Mesendoderm (in vitro differentiated cells): ENCODE data around the gene IL1RAPL2.

ENCODE experiments used
- DNase-seq: peaks from one replicate; pipeline ENCODE4 v3.0.0; 2013
- H2AK5ac ChIP-seq: 2 replicates; pipeline ENCODE4 v1.6.1; 2013; ENCODE audit warnings: low read length, inconsistent platforms
- H2BK120ac ChIP-seq: 2 replicates; pipeline ENCODE4 v1.6.1; 2013; ENCODE audit warnings: low read depth, mild to moderate bottlenecking, low read length, moderate library complexity, mixed read lengths
- H2BK15ac ChIP-seq: replicated peaks from 2 replicates; pipeline ENCODE4 v1.6.1; 2013; ENCODE audit warnings: low read depth, mild to moderate bottlenecking, moderate library complexity
- H2BK5ac ChIP-seq: 2 replicates; pipeline ENCODE4 v1.6.1; 2013; ENCODE audit warnings: low read length, inconsistent platforms
- H3K18ac ChIP-seq: 2 replicates; pipeline ENCODE4 v1.6.1; 2013; ENCODE audit warnings: mild to moderate bottlenecking, low read length, mixed read lengths
- H3K23ac ChIP-seq: one replicate; pipeline ENCODE4 v1.6.1; 2013; ENCODE audit warnings: low read length
- H3K27ac ChIP-seq: 2 replicates; pipeline ENCODE4 v1.5.1; 2013; ENCODE audit warnings: low read depth, mild to moderate bottlenecking, inconsistent platforms, low read length, moderate library complexity
- H3K27me3 ChIP-seq: 2 replicates; pipeline ENCODE4 v1.6.1; 2013; ENCODE audit warnings: low read length, control low read depth, mild to moderate bottlenecking, inconsistent platforms; ENCODE audit not compliant: insufficient read depth, poor library complexity
- H3K36me3 ChIP-seq: 2 replicates; pipeline ENCODE4 v1.6.1; 2013; ENCODE audit warnings: low read length, inconsistent platforms; ENCODE audit not compliant: control insufficient read depth, insufficient read depth
- H3K4ac ChIP-seq: one replicate; pipeline ENCODE4 v1.6.1; 2013; ENCODE audit warnings: low read depth, mild to moderate bottlenecking, low read length, moderate library complexity
- H3K4me1 ChIP-seq: 2 replicates; pipeline ENCODE4 v1.6.1; 2013; ENCODE audit warnings: low read depth, low read length, inconsistent platforms; ENCODE audit not compliant: control insufficient read depth
- H3K4me2 ChIP-seq: 2 replicates; pipeline ENCODE4 v1.6.1; 2013; ENCODE audit warnings: low read length
- H3K4me3 ChIP-seq: 2 replicates; pipeline ENCODE4 v1.5.1; 2013; ENCODE audit warnings: mild to moderate bottlenecking, low read length
- H3K56ac ChIP-seq: one replicate; pipeline ENCODE4 v1.6.1; 2013; ENCODE audit warnings: low read length
- H3K79me1 ChIP-seq: 2 replicates; pipeline ENCODE4 v1.6.1; 2013; ENCODE audit warnings: low read length, inconsistent platforms
- H3K79me2 ChIP-seq: 2 replicates; pipeline ENCODE4 v1.6.1; 2013; ENCODE audit warnings: mild to moderate bottlenecking, low read length; ENCODE audit not compliant: control insufficient read depth, insufficient read depth
- H3K9ac ChIP-seq: 2 replicates; pipeline ENCODE4 v1.6.1; 2013; ENCODE audit warnings: low read length, inconsistent platforms
- H4K5ac ChIP-seq: one replicate; pipeline ENCODE4 v1.6.1; 2013; ENCODE audit warnings: low read length
- H4K8ac ChIP-seq: one replicate; pipeline ENCODE4 v1.6.1; 2013; ENCODE audit warnings: low read depth, mild to moderate bottlenecking, control low read depth, low read length, moderate library complexity
- WGBS: extraction: QIAGEN DNeasy Blood & Tissue Kit; methylation state at CpG from one replicate; pipeline ENCODE4 v1.1.7; 2013; ENCODE audit warnings: low lambda C conversion rate, missing lambda C conversion rate; ENCODE audit not compliant: insufficient coverage; ENCODE audit errors: extremely low coverage; 5-methylcytosine and 5-hydroxymethylcytosine counted together

Gene IL1RAPL2

GRCh38 chrX:105424729-105425128 lies 858.7 kb downstream of the IL1RAPL2 start:
- H2AK5ac ChIP-seq, result no peak overlapping the region
- H3K9ac ChIP-seq, result no peak overlapping the region
- H3K56ac ChIP-seq, result no peak overlapping the region
- no peak overlapping the region for H3K23ac ChIP-seq
- H3K79me1 ChIP-seq, result no peaks in the 10 kb centered on the region
- no peaks in the 10 kb centered on the region for H3K79me2 ChIP-seq
- H3K4me2 ChIP-seq, result no peak overlapping the region
- no peak overlapping the region for H3K4me3 ChIP-seq
- no peak overlapping the region for H2BK15ac ChIP-seq
- no peaks in the 10 kb centered on the region for H3K4me1 ChIP-seq
- WGBS, result no CpG with 5 or more reads among the region's 1 CpG
- H3K27ac ChIP-seq, result peak overlapping the region; percentile 19
- no peak overlapping the region for H4K8ac ChIP-seq
- no peaks in the 10 kb centered on the region for H3K36me3 ChIP-seq
- no peak overlapping the region for H3K18ac ChIP-seq
- H2BK5ac ChIP-seq, result no peak overlapping the region
- peak; percentile 45 for DNase-seq
- H4K5ac ChIP-seq, result no peak overlapping the region
- no peak overlapping the region for H2BK120ac ChIP-seq
- H3K4ac ChIP-seq, result no peak overlapping the region
- no peaks in the 10 kb centered on the region for H3K27me3 ChIP-seq

DNA sequence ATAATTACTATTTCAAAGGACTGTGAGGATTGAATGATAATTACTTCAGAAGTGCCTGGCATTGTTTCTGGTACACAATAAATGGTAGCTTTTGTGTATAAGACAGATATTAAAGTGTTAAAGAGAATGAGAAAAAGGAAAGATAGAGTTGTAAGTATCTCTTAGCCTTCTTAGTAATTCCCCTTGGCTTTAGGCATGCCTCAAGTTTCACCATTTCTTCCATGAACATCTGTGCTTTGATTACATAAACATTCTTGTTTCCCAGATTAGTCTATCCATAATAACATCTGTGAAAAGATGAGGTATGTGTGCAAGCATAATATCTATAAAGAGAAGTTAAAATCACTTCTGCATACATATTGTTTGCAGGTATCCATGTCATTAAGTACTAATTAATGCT lies 885.4 kb downstream of the IL1RAPL2 start:
- no peak overlapping the region for H3K4me3 ChIP-seq
- no peak overlapping the region for H3K56ac ChIP-seq
- no peak overlapping the region for H3K23ac ChIP-seq
- no peaks in the 10 kb centered on the region for H3K4me1 ChIP-seq
- no peak overlapping the region for H4K8ac ChIP-seq
- H2BK5ac ChIP-seq, result no peak overlapping the region
- no peak overlapping the region for H2BK120ac ChIP-seq
- H3K27me3 ChIP-seq, result no peaks in the 10 kb centered on the region
- H4K5ac ChIP-seq, result no peak overlapping the region
- H3K79me2 ChIP-seq, result no peaks in the 10 kb centered on the region
- no peaks in the 10 kb centered on the region for H3K36me3 ChIP-seq
- H3K4me2 ChIP-seq, result no peak overlapping the region
- H3K79me1 ChIP-seq, result no peaks in the 10 kb centered on the region
- H2AK5ac ChIP-seq, result no peak overlapping the region
- no peak overlapping the region for H3K27ac ChIP-seq
- H2BK15ac ChIP-seq, result no peak overlapping the region
- H3K4ac ChIP-seq, result no peak overlapping the region
- DNase-seq, result no peak
- H3K18ac ChIP-seq, result no peak overlapping the region
- no peak overlapping the region for H3K9ac ChIP-seq

GRCh38 chrX:105458846-105459245 lies 892.8 kb downstream of the IL1RAPL2 start:
- no CpG with 5 or more reads among the region's 3 CpGs for WGBS
- H3K27ac ChIP-seq, result no peak overlapping the region
- no peak overlapping the region for H3K9ac ChIP-seq
- H3K4me2 ChIP-seq, result no peak overlapping the region
- H2BK120ac ChIP-seq, result no peak overlapping the region
- H4K5ac ChIP-seq, result no peak overlapping the region
- H3K4me1 ChIP-seq, result no peaks in the 10 kb centered on the region
- H4K8ac ChIP-seq, result no peak overlapping the region
- no peak overlapping the region for H3K18ac ChIP-seq
- no peak overlapping the region for H2BK15ac ChIP-seq
- H3K79me1 ChIP-seq, result no peaks in the 10 kb centered on the region
- H3K4me3 ChIP-seq, result no peak overlapping the region
- no peak overlapping the region for H3K23ac ChIP-seq
- H3K4ac ChIP-seq, result no peak overlapping the region
- no peaks in the 10 kb centered on the region for H3K79me2 ChIP-seq
- H2AK5ac ChIP-seq, result no peak overlapping the region
- no peak overlapping the region for H3K56ac ChIP-seq
- no peaks in the 10 kb centered on the region for H3K36me3 ChIP-seq
- DNase-seq, result no peak
- H2BK5ac ChIP-seq, result no peak overlapping the region
- H3K27me3 ChIP-seq, result no peaks in the 10 kb centered on the region

DNA sequence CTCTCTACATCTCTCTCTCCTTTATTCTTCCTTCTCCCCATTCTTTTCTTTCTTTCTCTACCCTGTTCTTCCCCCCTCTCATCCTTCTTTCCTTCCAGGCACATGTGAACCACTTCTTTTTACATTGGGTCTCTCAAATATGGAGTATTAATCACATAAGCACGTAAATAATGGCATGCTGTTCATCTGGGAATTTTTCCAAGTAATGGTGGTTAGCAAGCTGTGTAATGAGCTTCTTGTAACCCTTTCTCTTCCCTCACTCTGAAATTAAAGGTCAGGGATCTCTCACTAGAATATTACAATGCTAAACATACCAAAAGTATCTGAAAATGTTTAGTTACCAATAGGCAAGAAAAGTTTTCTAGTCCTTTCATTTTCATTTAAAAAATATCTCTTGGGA lies 894.4 kb downstream of the IL1RAPL2 start:
- H4K8ac ChIP-seq, result no peak overlapping the region
- no peak for DNase-seq
- no peaks in the 10 kb centered on the region for H3K79me1 ChIP-seq
- H3K4me3 ChIP-seq, result no peak overlapping the region
- H2BK120ac ChIP-seq, result no peak overlapping the region
- H3K79me2 ChIP-seq, result no peaks in the 10 kb centered on the region
- no peaks in the 10 kb centered on the region for H3K4me1 ChIP-seq
- no peak overlapping the region for H3K18ac ChIP-seq
- H3K56ac ChIP-seq, result no peak overlapping the region
- H3K9ac ChIP-seq, result no peak overlapping the region
- H2BK15ac ChIP-seq, result no peak overlapping the region
- no peak overlapping the region for H3K4ac ChIP-seq
- no peak overlapping the region for H3K27ac ChIP-seq
- H4K5ac ChIP-seq, result no peak overlapping the region
- no peak overlapping the region for H2AK5ac ChIP-seq
- H3K27me3 ChIP-seq, result no peaks in the 10 kb centered on the region
- H2BK5ac ChIP-seq, result no peak overlapping the region
- no peaks in the 10 kb centered on the region for H3K36me3 ChIP-seq
- WGBS, result no CpG with 5 or more reads among the region's 1 CpG
- no peak overlapping the region for H3K23ac ChIP-seq
- no peak overlapping the region for H3K4me2 ChIP-seq

DNA sequence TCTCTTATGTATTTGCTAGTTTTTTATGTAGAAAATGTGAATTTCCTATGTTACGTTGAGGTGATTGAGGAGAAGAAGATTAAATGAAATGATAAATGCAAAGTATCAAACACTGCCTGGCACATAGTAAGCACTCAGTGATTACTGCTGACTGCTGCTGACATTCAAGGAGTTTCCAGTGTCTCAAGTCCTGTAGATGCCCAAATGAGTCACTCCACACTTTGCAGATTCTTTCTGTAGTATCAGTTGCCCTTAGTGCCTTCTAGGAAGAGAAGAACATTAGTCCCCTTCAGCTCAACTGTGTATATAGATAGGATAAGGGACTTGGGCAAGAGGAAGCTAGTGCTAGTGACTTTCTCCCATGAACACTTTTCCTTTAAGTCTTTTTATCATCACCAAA lies 895.0 kb downstream of the IL1RAPL2 start:
- no peak overlapping the region for H2AK5ac ChIP-seq
- no peak overlapping the region for H3K4me2 ChIP-seq
- no peak overlapping the region for H3K18ac ChIP-seq
- 100% methylated on average over 1 of the region's 1 CpG for WGBS
- no peaks in the 10 kb centered on the region for H3K79me2 ChIP-seq
- no peak overlapping the region for H3K27ac ChIP-seq
- H3K27me3 ChIP-seq, result no peaks in the 10 kb centered on the region
- no peak overlapping the region for H2BK15ac ChIP-seq
- no peak overlapping the region for H3K23ac ChIP-seq
- no peak overlapping the region for H3K4me3 ChIP-seq
- no peak overlapping the region for H3K9ac ChIP-seq
- no peak overlapping the region for H2BK5ac ChIP-seq
- no peak overlapping the region for H4K8ac ChIP-seq
- no peaks in the 10 kb centered on the region for H3K4me1 ChIP-seq
- H4K5ac ChIP-seq, result no peak overlapping the region
- H3K4ac ChIP-seq, result no peak overlapping the region
- H3K79me1 ChIP-seq, result no peaks in the 10 kb centered on the region
- DNase-seq, result no peak
- H3K56ac ChIP-seq, result no peak overlapping the region
- no peaks in the 10 kb centered on the region for H3K36me3 ChIP-seq
- no peak overlapping the region for H2BK120ac ChIP-seq

- H3K56ac ChIP-seq, result no peak overlapping the region
- no CpG with 5 or more reads among the region's 1 CpG for WGBS
These were observed 896.2 kb downstream of the IL1RAPL2 start for GRCh38 chrX:105462186-105462585.

More at GRCh38 chrX:105462186-105462585, 896.2 kb downstream of the IL1RAPL2 start:
- H3K4me2 ChIP-seq, result no peak overlapping the region
- H3K23ac ChIP-seq, result no peak overlapping the region
- no peak overlapping the region for H2BK120ac ChIP-seq
- DNase-seq, result no peak
- no peaks in the 10 kb centered on the region for H3K36me3 ChIP-seq
- H3K4me1 ChIP-seq, result no peaks in the 10 kb centered on the region
- H3K18ac ChIP-seq, result no peak overlapping the region
- H3K4me3 ChIP-seq, result no peak overlapping the region
- no peak overlapping the region for H4K8ac ChIP-seq
- H3K79me2 ChIP-seq, result no peaks in the 10 kb centered on the region
- no peak overlapping the region for H3K27ac ChIP-seq
- no peak overlapping the region for H2BK15ac ChIP-seq
- no peak overlapping the region for H2AK5ac ChIP-seq
- H3K79me1 ChIP-seq, result no peaks in the 10 kb centered on the region
- no peak overlapping the region for H4K5ac ChIP-seq
- no peak overlapping the region for H3K9ac ChIP-seq
- no peak overlapping the region for H3K4ac ChIP-seq
- H2BK5ac ChIP-seq, result no peak overlapping the region
- no peaks in the 10 kb centered on the region for H3K27me3 ChIP-seq
